AG09309 (cell line): ENCODE results near the gene AGPAT3.

Source experiments
- DNase-seq: peaks from one replicate; pipeline ENCODE4 v3.0.0-alpha.2; 2010; ENCODE audit warnings: low read depth
- H3K4me3 ChIP-seq: 2 replicates; pipeline ENCODE4 v1.5.1; 2011; ENCODE audit warnings: mild to moderate bottlenecking, low read depth, low read length, moderate library complexity; ENCODE audit not compliant: control insufficient read depth
- TF ChIP-seq, protein P1 (sequence below): IDR thresholded peaks from 2 replicates; pipeline ENCODE4 v1.5.1; 2011; ENCODE audit warnings: mild to moderate bottlenecking, low read depth, low read length, inconsistent platforms; ENCODE audit not compliant: insufficient read depth, control insufficient read depth; ENCODE audit errors: missing control alignments

AGPAT3 gene

DNA sequence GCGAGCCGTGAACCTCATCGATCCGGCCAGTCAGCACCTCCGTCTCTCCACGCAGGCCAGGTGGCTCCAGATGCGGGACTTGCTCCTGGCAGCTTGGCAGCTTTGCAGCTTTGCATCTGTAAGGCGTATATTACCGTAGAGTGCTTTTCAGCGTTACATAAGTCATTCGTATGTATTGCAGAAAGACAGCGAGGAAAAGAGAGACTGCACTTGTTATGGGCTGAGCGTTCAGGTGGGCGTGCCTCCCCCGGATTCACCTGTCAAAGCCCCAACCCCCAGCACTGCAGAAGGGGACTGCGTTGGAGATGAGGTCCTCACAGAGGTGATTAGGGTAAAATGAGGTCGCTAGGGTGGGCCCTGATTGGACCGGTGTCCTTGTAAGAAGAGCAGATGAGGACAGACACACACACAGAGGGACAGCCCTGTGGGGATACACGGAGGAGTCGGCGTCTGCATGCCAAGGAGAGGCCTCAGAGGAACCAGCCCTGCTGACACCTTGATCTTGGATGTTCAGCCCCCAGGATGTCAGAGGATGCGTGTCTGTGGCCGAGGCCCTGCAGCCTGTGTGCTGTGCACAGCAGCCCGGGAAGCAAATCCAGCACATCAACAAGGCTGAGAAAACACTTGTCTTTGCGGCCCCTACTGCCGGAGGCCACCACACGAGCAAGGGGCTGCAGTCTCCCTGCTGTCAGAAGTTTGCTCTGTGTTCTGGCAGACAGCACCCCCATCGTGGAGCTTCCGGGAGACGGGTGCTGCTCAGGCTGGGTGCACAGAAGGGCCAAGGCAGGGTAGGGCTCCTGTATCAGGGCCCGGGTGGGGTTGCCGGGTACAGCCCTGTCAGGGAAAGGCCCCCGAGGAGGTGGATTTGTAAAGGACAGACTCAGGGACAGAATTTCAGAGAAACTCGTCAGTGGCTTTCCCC, 10.9 kb upstream of the AGPAT3 start:
- no peak for DNase-seq
- TF ChIP-seq, protein P1, sequence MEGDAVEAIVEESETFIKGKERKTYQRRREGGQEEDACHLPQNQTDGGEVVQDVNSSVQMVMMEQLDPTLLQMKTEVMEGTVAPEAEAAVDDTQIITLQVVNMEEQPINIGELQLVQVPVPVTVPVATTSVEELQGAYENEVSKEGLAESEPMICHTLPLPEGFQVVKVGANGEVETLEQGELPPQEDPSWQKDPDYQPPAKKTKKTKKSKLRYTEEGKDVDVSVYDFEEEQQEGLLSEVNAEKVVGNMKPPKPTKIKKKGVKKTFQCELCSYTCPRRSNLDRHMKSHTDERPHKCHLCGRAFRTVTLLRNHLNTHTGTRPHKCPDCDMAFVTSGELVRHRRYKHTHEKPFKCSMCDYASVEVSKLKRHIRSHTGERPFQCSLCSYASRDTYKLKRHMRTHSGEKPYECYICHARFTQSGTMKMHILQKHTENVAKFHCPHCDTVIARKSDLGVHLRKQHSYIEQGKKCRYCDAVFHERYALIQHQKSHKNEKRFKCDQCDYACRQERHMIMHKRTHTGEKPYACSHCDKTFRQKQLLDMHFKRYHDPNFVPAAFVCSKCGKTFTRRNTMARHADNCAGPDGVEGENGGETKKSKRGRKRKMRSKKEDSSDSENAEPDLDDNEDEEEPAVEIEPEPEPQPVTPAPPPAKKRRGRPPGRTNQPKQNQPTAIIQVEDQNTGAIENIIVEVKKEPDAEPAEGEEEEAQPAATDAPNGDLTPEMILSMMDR = no peak
- no peak overlapping the region for H3K4me3 ChIP-seq

DNA sequence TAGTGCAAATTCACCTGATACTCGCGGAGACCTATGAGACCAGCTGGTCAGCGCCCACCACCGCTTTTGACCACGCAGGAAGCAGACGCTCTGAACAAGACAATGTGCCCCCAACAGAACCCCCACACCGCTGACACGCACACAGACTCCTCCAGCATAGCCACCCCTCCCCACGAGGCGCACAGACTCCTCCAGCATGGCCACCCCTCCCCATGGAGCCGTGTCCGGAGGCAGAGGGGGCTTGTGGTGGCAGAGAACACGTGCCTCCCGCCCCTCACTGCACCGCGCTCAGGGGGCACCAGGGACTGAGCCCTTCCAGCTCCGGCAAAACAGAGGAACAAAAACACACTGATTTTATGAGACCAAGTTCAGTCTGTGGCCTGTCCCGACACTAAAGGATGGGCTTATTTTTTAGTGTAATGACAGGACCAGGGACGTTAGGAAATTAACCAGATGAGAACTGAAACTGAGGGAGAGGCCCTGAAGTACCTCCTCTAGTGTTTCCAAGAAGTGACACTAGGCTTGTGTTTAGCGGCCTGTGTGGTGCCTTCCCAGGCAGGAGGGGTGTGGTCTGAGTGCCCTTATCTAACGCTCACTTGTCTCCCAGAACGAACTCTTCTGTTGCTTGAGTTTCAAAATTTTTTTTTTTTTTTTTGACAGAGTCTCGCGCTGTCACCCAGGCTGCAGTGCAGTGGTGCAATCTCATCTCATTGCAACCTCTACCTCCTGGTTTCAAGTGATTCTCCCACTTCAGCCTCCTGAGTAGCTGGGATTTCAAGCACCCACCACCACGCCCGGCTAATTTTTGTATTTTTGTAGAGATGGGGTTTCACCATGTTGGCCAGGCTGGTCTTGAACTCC, 10.0 kb upstream of the AGPAT3 start:
- H3K4me3 ChIP-seq = no peak overlapping the region
- TF ChIP-seq, protein P1 = no peak
- DNase-seq = no peak

DNA sequence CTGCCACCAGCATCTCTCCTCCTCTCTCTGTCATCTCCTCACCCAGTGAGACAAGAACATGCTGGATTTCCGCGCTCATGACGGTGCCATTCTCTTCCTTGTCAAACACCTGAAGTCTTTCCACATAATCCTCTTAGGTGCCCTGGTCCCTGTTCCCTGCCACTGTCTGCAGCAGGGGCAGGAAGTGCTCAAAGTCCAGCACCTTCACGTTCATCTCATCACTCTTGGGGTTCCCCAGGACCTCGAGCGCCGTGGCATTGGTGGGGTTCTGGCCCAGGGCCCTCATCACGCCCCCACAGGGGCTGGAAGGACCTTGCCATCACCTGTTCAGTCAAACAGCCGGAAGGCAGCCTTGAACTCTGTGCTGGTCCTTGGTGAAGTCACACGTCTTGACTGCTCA, 9.1 kb upstream of the AGPAT3 start:
- DNase-seq = no peak
- TF ChIP-seq, protein P1 = no peak
- H3K4me3 ChIP-seq = no peak overlapping the region

DNA sequence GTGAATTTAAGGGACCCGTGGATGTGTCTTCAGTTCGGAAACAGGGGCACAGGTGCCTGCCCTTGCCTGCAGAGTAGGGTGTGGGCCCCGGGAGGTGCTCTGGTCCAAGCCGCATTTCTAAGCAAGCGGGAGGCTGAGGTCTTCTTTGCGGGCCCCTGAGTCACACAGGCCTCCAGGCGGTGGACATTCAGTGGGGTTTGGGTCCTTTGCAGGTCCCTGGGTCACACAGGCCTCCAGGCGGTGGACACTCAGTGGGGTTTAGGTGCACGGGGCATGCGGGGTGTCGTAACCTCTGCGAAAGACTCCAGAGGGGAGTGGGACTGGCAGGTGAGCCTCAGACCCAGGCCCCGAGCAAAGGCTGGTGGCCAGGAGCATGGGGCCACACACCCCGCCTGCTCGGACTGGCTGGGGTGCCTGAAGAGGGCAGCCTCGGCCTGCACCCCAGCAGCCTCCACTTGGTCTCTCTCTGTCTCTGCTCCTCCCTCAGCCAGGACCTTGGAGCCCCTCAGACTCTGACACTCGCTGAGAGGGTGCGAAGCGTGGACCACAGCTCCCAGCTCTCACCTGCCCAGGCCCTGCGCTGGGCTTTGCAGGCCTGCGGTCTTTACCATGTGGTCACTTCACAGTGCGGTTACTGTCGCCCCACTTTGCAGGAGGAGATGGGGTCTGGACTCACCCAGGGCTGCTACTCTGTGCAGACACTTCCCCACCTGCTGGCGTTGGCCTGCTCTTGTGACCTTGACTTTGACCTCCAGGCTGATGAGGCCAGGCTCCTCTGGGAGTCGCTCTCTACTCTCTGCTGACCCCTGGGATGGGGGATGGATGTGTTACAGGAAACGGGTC, 6.0 kb upstream of the AGPAT3 start:
- TF ChIP-seq, protein P1 = no peak
- DNase-seq = no peak
- no peak overlapping the region for H3K4me3 ChIP-seq

DNA sequence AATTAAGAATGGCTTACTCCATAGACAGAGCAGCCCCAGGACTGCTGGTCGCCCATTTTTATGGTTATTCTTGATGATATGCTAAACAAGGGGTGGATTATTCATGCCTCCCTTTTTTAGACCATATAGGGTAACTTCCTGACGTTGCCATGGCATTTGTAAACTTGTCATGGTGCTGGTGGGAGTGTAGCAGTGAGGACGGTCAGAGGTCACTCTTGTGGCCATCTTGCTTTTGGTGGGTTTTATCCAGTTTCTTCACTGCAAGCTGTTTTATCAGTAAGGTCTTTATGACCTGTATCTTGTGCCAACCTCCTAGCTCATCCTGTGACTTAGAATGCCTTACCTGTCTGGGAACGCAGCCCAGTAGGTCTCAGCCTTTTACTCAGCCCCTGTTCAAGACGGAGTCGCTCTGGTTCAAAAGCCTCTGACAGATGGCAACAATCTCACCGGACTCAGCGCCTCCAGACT, 5.2 kb upstream of the AGPAT3 start:
- DNase-seq = no peak
- TF ChIP-seq, protein P1 = no peak
- no peak overlapping the region for H3K4me3 ChIP-seq

DNA sequence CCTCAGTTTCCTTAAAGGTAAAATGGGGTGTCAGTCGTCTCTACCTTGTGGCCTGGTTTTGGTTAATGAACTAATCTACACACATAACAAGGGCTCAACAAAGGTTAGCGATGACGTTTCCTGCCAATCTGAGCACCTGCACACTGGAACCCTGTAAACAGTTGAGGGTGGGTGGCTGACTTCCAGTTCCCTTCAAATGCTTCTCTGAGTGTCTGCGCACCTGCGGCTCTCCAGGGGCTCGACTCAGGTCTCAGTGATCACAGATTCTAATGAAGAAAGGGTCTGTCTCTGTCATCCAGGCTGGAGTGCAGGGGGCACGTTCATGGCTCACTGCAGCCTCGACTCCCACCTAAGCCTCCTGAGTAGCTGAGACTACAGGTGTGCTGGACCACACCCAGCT, 3.3 kb upstream of the AGPAT3 start:
- no peak overlapping the region for H3K4me3 ChIP-seq
- TF ChIP-seq, protein P1 = no peak
- no peak for DNase-seq
